HEK293T (cell line): ENCODE measurements around the gene SOX13.

Experiments used
- BHLHE40 ChIP-seq: fragments of 450-650 bp; IDR thresholded peaks from 2 replicates; pipeline ENCODE4 v1.6.1; 2016; ENCODE audit warnings: mild to moderate bottlenecking, moderate library complexity, borderline replicate concordance
- CTBP1 ChIP-seq: fragments of 450-650 bp; IDR thresholded peaks from 2 replicates; pipeline ENCODE4 v1.6.1; 2016; ENCODE audit warnings: borderline replicate concordance
- FOXA1 ChIP-seq: fragments of 450-650 bp; IDR thresholded peaks from 2 replicates; pipeline ENCODE4 v1.6.1; 2016; ENCODE audit warnings: mild to moderate bottlenecking
- FOXK2 ChIP-seq: fragments of 450-650 bp; IDR thresholded peaks from 2 replicates; pipeline ENCODE4 v1.6.1; 2016; ENCODE audit warnings: mild to moderate bottlenecking
- FOXM1 ChIP-seq: fragments of 450-650 bp; IDR thresholded peaks from 2 replicates; pipeline ENCODE4 v1.6.1; 2017; ENCODE audit warnings: mild to moderate bottlenecking, borderline replicate concordance
- HDGF ChIP-seq: fragments of 450-650 bp; IDR thresholded peaks from 2 replicates; pipeline ENCODE4 v1.6.1; 2017; ENCODE audit warnings: antibody characterized with exemption, borderline replicate concordance
- L3MBTL2 ChIP-seq: fragments of 450-650 bp; conservative IDR thresholded peaks from 2 replicates; pipeline ENCODE4 v1.6.1; 2016; ENCODE audit warnings: mild to moderate bottlenecking
- NFRKB ChIP-seq: fragments of 450-650 bp; IDR thresholded peaks from 2 replicates; pipeline ENCODE4 v1.6.1; 2016; ENCODE audit warnings: mild to moderate bottlenecking, moderate library complexity
- SP1 ChIP-seq: fragments of 450-650 bp; IDR thresholded peaks from 2 replicates; pipeline ENCODE4 v1.6.1; 2017
- SUZ12 ChIP-seq: fragments of 450-650 bp; IDR thresholded peaks from 2 replicates; pipeline ENCODE4 v1.6.1; 2016; ENCODE audit warnings: mild to moderate bottlenecking
- TARDBP ChIP-seq: fragments of 450-650 bp; IDR thresholded peaks from 2 replicates; pipeline ENCODE4 v1.6.1; 2016
- ZNF384 ChIP-seq: fragments of 450-650 bp; IDR thresholded peaks from 2 replicates; pipeline ENCODE4 v1.6.1; 2016
- TF ChIP-seq, protein P1 (sequence below): fragments of 450-650 bp; IDR thresholded peaks from 2 replicates; pipeline ENCODE4 v1.6.1; 2016

DNA sequence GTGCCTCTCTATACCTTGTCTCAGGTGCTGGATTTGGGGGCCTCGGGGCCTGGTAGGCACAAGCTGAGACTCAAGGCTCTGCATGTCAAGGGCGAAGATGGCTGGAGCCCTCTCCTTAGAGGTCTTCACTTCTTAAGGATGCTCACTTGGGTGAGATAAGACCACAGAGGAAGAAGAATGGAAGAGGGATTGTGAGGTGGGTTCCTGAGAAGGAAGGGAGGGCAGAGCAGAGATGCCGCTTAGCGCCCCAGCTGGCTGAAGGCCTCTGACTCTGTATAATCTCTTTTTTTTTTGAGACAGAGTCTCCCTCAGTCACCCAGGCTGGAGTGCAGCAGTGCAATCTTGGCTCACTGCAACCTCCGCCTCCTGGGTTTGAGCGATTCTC lies 32.2 kb downstream of the SOX13 start:
- no peak for TF ChIP-seq FOXM1
- TF ChIP-seq SP1 = no peak
- TF ChIP-seq HDGF = no peak
- no peak for TF ChIP-seq ZNF384
- TF ChIP-seq FOXA1 = no peak
- TF ChIP-seq BHLHE40 = no peak
- no peak for TF ChIP-seq CTBP1
- TF ChIP-seq FOXK2 = no peak
- no peak for TF ChIP-seq TARDBP
- TF ChIP-seq SUZ12 = no peak
- TF ChIP-seq NFRKB = no peak
- TF ChIP-seq, protein P1, sequence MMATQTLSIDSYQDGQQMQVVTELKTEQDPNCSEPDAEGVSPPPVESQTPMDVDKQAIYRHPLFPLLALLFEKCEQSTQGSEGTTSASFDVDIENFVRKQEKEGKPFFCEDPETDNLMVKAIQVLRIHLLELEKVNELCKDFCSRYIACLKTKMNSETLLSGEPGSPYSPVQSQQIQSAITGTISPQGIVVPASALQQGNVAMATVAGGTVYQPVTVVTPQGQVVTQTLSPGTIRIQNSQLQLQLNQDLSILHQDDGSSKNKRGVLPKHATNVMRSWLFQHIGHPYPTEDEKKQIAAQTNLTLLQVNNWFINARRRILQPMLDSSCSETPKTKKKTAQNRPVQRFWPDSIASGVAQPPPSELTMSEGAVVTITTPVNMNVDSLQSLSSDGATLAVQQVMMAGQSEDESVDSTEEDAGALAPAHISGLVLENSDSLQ = no peak
- TF ChIP-seq L3MBTL2 = no peak
